Transverse colon (tissue), 4 donors: ENCODE results near the gene ZNF695. TPM values are rescaled to one million over a fixed set of nuclear protein-coding genes. Genes with fewer than 3 reads are reported as not detected.

Experiments used
- DNase-seq: peaks from one replicate; pipeline ENCODE4 v3.0.0-alpha.2; 2019
- H3K27ac ChIP-seq, 4 donors: fragments of 200-600 bp; sonication (generic); 2 replicates each; pipeline ENCODE4 v1.5.1; 2016 to 2018; ENCODE audit warnings: inconsistent platforms in 4 of 4
- H3K27me3 ChIP-seq: fragments of 200-600 bp; sonication (generic); 2 replicates; pipeline ENCODE4 v1.5.1; 2017; ENCODE audit warnings: inconsistent platforms
- H3K36me3 ChIP-seq, 4 donors: fragments of 200-600 bp; sonication (generic); 2 replicates each; pipeline ENCODE4 v1.5.1; 2017 to 2019; ENCODE audit warnings: inconsistent platforms in 4 of 4
- H3K4me1 ChIP-seq, 4 donors: fragments of 200-600 bp; sonication (generic); 2 replicates each; pipeline ENCODE4 v1.5.1; 2017 to 2020; ENCODE audit warnings: inconsistent platforms in 4 of 4
- H3K4me3 ChIP-seq, 4 donors: fragments of 200-600 bp; sonication (generic); 1 replicate in 1 of 4; 2 replicates in 3 of 4; pipeline versions ENCODE4 v1.5.1 to v1.6.1; 2017 to 2019; ENCODE audit warnings: inconsistent platforms in 4 of 4
- H3K9me3 ChIP-seq, 2 donors: fragments of 200-600 bp; sonication (generic); 2 replicates each; pipeline ENCODE4 v1.5.1; 2017 to 2019; ENCODE audit warnings: inconsistent platforms in 2 of 2
- CTCF ChIP-seq, 5 experiments: fragments of 200-600 bp in 3 of 5; fragments of 450-650 bp in 2 of 5; sonication (generic) in 3 of 5; IDR thresholded peaks; 1 replicate in 2 of 5; 2 replicates in 3 of 5; pipeline ENCODE4 v1.5.1; 2016 to 2017; ENCODE audit warnings: antibody characterized with exemption in 5 of 5, inconsistent platforms in 3 of 5, mild to moderate bottlenecking in 2 of 5, moderate library complexity in 1 of 5
- EP300 ChIP-seq: sonication (generic); formaldehyde crosslinking; IDR thresholded peaks from one replicate; pipeline ENCODE4 v1.6.1; 2017; ENCODE audit warnings: antibody characterized with exemption, low read depth
- POLR2A ChIP-seq: fragments of 450-650 bp; IDR thresholded peaks from one replicate; pipeline ENCODE4 v1.6.1; 2016; ENCODE audit warnings: antibody characterized with exemption, mild to moderate bottlenecking, moderate library complexity
- POLR2AphosphoS5 ChIP-seq, 3 donors: sonication (generic); formaldehyde crosslinking; IDR thresholded peaks; one replicate each; pipeline ENCODE4 v1.6.1; 2016; ENCODE audit warnings: antibody characterized with exemption in 3 of 3
- WGBS, 2 donors: methylation state at CpG; one replicate each; pipeline ENCODE4 v1.1.5; 2018; ENCODE audit warnings: low coverage in 1 of 2; 5-methylcytosine and 5-hydroxymethylcytosine counted together
- in situ Hi-C, 4 donors: fragments of 200-750 bp; cut with MboI; loops; one replicate each; pipeline versions ENCODE4 v1.15.0 to v1.15.1; 2017; ENCODE audit warnings: low sequenced_read_pairs in 3 of 4, low pct_ligation_motif_present in 1 of 4, low pct_unique_long_range_greater_than_20kb in 1 of 4
- intact Hi-C: fragments of 100-400 bp; cut with DNase I; formaldehyde crosslinking; loops from one replicate; pipeline ENCODE4 v1.15.1; 2023; ENCODE audit warnings: low total_unique reads
- total RNA-seq, 4 donors: library from RNA; depleted of rRNA; stranded (reverse); fragments of >200 nt; gene quantifications; one replicate each; pipeline ENCODE4 v1.1.0, GENCODE V29; 2016

Gene ZNF695
- total RNA-seq, 4 donors from 2014 or later, result 0.16 to 11.7 (median 0.27) TPM; not detected in 1

GRCh38 chr1:246987083-246987690 lies 20.7 kb downstream of the ZNF695 start:
- intact Hi-C loops, result no loop called here
- no peaks in the 10 kb centered on the region for H3K4me1 ChIP-seq
- WGBS, 2 donors, result 100% methylated on average over 1 of the region's 1 CpG
- peaks cover 70 to 91% of the 10 kb centered on the region in 2 donors for H3K9me3 ChIP-seq
- in situ Hi-C loops, result no loop called here
- H3K36me3 ChIP-seq, result peaks cover 0 to 11% (median 3%) of the 10 kb centered on the region in 4 donors
- H3K27me3 ChIP-seq, result no peaks in the 10 kb centered on the region
- no peak overlapping the region for H3K4me3 ChIP-seq
- no peak for TF ChIP-seq EP300
- TF ChIP-seq POLR2AphosphoS5 (IDR thresholded peaks at IDR 0.05), result no peak
- TF ChIP-seq POLR2A, result no peak
- no peak for TF ChIP-seq CTCF (IDR thresholded peaks at IDR 0.05)
- no peak for DNase-seq
- no peak overlapping the region for H3K27ac ChIP-seq

- DNase-seq, result no peak
- WGBS, 2 donors, result 96% methylated on average over 6 of the region's 6 CpGs; no CpG with 5 or more reads in 1 of the 2 donors
- in situ Hi-C loops (no loop called here), intact Hi-C loops (no loop called here)
- Histone ChIP-seq H3K27me3 (no peaks in the 10 kb centered on the region), H3K4me3 (no peak overlapping the region), H3K9me3 (peaks cover 36 to 38% of the 10 kb centered on the region in 2 donors), H3K27ac (no peak overlapping the region), H3K4me1 (no peaks in the 10 kb centered on the region), H3K36me3 (no peaks in the 10 kb centered on the region)
- TF ChIP-seq EP300 (no peak), CTCF (IDR thresholded peaks at IDR 0.05) (no peak), POLR2AphosphoS5 (IDR thresholded peaks at IDR 0.05) (no peak), POLR2A (no peak)
Measured at GRCh38 chr1:246978785-246979184, 29.1 kb downstream of the ZNF695 start.

- in situ Hi-C loops (no loop called here), intact Hi-C loops (no loop called here)
- TF ChIP-seq EP300 (no peak), POLR2AphosphoS5 (IDR thresholded peaks at IDR 0.05) (no peak), CTCF (IDR thresholded peaks at IDR 0.05) (no peak), POLR2A (no peak)
- Histone ChIP-seq H3K9me3 (peaks cover 31 to 33% of the 10 kb centered on the region in 2 donors), H3K36me3 (no peaks in the 10 kb centered on the region), H3K27me3 (no peaks in the 10 kb centered on the region), H3K4me1 (no peaks in the 10 kb centered on the region), H3K4me3 (no peak overlapping the region), H3K27ac (no peak overlapping the region)
- DNase-seq, result no peak
- 90 to 95% methylated on average over 1 to 2 of the region's 2 CpGs for WGBS, 2 donors
Measured at GRCh38 chr1:246978281-246978680, 29.6 kb downstream of the ZNF695 start.

GRCh38 chr1:246971969-246972368 lies 35.9 kb downstream of the ZNF695 start:
- WGBS, 2 donors, result 92 to 100% methylated on average over 2 to 7 of the region's 7 CpGs
- in situ Hi-C loops, result no loop called here
- no peak for DNase-seq
- TF ChIP-seq POLR2A, result no peak
- no peak for TF ChIP-seq EP300
- no peak for TF ChIP-seq POLR2AphosphoS5 (IDR thresholded peaks at IDR 0.05)
- no peak for TF ChIP-seq CTCF (IDR thresholded peaks at IDR 0.05)
- peaks cover 0 to 5% of the 10 kb centered on the region in 2 donors for H3K9me3 ChIP-seq
- H3K36me3 ChIP-seq, result no peaks in the 10 kb centered on the region
- no peaks in the 10 kb centered on the region for H3K4me1 ChIP-seq
- no peak overlapping the region for H3K27ac ChIP-seq
- H3K27me3 ChIP-seq, result no peaks in the 10 kb centered on the region
- intact Hi-C loops, result no loop called here
- no peak overlapping the region for H3K4me3 ChIP-seq
